Activated CD8-positive, alpha-beta memory T cell treated with anti-CD3 and anti-CD28 coated beads for 4 hours (primary cell): ENCODE measurements around the gene NT5DC4.

Experiments
- DNase-seq, 2 donors: peaks; one replicate each; pipeline ENCODE4 v3.0.0-alpha.2; 2020; ENCODE audit warnings: low read depth in 2 of 2

The NT5DC4 gene

DNA sequence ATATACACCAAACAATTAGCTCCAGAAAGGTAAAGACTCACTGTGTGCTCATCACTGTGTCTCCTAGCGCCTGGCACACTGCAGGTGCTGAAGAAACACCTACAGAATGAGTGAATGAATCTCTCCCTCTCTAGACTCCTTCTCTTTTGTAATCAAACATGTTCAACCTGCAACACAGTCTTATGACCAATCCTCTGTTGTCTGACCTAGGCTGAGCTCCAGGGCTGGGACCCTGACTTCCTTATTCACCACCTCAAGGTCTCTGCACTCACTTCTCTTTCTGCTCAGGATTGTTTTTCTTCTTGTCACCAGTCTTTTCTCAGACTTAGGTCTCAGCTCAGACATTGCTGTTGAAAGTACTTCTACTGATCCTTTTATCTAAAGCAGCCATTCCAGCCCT, 33.7 kb downstream of the NT5DC4 start:
- DNase-seq, result no peak

DNA sequence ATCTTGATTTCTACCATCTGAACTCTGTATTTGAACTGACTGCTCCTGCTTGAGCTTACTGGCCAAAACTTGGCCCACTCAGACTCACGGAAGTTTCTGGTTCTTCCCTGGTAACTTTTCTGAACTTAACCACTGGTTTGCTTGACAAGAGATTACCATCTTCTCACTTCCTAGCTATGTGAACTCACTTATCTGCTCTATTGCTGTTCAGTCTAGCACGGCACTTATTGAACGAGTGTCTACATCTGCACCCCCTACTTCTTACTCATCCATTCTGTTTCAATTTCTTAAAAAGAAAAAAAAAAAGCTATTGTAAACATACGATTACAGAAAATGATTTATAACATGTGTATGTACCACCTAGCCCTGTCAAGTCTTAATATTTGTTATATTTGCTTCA, 34.6 kb downstream of the NT5DC4 start:
- no peak for DNase-seq

DNA sequence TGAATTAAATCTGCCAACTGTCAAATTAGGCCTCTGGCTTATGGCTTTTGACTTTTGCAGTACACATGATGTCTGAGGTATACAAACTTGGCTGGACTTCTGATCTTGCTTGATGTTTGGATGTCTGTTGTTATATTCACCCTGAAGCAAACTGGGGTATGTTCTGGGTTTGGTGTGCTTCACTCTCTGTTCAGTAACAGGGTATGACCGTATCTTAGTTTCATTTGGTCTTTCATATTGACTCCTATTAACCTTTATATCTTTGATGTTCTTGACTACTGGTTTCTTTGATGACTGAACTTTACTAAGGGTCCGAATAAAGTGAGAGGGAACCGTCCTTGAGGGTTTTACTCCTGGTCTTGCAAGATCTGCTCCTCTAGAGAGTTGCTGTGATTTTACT, 35.4 kb downstream of the NT5DC4 start:
- DNase-seq, result no peak

DNA sequence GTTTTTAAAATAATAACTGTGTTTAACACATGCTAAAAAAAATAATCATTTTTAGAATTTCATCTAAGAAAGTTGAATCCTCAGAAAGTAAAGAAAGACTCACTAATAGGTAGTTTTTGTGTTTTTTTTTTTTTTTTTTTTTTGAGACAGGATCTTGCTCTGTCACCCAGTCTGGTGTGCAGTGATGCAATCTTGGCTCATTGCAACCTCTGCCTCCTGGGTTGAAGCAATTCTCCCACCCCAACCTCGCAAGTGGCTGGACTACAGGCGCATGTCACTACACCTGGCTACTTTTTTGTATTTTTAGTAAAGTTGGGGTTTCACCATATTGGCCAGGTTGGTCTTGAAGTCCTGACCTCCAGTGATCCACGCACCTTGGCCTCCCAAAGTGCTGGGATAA, 36.4 kb downstream of the NT5DC4 start:
- DNase-seq, result no peak

DNA sequence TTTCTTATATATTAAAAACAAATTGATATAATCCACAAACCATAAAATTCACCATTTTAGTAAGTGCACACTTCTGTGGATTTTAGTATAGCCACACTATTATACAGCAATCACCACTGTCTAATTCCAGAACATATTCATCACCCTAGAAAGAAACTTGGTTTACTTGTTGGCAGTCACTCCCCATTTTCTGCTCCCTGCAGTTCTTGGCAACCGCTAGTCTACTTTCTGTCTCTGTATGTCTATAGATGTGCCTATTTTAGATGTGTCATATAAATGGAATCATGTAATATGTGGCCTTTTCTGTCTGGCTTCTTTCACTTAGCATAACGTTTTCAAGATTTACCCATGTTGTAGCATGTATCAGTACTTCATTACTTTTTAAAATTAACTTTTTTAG, 37.9 kb downstream of the NT5DC4 start:
- no peak for DNase-seq

DNA sequence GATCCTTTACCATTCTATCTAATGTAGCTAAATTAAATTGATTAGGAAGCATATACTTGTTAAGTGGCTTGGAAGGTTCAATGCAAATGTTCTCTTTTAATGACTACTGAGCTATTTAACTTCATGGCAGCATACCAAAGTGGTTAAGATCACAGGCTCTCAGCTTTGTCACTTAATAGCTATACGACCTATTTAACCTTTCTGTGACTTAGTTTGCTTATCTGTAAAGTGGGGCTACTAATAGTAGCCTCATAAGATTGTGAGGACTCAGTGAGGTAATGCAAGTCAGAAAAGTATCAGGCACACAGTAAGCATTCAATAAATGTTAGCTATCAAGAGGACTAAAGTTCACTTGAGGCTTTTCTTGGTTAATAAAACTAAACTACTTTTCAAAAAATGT, 39.3 kb downstream of the NT5DC4 start:
- DNase-seq, result no peak

DNA sequence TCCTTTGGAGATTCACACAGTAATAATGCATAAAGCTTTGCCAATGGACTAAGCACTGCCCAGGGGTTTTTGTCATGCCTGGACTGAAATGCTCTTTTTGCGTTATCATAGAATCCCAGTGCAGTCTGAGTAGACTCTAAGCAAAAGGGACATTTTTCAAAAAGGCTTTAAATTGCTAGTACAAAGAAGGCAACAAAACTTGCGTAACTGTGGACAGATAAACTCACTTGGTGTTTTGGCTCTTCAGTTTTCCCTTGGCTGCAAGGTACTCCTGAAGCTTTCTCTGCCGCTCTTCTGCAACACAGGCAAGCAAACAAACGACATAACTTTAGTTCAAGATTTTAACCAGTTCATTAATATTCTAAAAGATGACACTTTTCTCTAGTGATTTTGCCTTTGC, 41.5 kb downstream of the NT5DC4 start:
- no peak for DNase-seq

DNA sequence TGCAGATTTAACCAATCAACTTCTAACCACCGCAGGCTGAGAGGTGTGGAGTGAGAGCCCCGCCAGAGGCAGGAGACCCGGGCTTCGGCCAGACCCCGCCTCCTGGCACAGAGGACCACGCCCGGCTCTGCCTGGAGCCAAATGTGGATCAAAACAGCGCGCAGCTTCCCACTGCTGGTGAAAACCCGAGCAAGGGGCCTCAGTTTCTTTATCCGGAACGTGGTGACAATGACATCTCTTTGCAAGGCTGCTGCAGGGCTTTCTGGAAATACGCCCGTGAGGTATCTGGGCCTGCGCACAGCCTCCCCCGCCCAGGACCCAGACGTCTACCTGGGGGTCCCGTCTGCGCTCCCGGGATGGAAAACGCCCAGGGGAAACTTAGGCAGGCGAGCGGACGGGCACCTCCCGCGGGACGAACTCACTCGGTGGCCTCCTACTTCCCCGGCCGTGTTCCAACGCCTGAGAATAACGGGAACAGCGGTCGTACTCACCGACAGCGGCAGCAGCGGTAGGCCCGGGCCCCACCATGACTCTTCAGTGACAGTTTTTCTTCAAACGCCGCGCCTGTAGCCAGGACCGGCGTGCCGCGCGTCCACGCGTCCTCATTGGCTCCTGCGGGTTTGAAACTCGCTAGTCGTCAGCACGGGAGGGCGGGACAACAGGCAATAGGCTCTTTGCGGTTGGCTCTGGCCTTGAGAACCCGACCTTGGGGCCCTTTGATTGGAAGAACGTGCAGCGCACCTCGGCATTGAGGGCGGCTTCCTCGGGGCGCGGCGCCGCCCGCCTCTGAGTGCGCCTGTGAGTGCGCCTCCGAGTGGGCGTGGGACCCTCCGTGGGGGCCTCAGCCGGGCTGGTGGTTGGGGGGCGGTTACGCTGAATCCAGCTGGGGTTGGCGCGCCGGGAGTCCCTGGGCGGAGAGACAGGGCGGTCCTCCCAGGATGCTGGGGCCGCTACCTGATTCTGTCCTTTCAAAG, 43.5 kb downstream of the NT5DC4 start, which contains the start of gene CKAP2L:
Gene CKAP2L (minus strand): TSS at position 539 of the 974 bp plus-strand sequence. CDS start 11 bp downstream, at position 528.
- peak; percentile 90 to 93 for DNase-seq

DNA sequence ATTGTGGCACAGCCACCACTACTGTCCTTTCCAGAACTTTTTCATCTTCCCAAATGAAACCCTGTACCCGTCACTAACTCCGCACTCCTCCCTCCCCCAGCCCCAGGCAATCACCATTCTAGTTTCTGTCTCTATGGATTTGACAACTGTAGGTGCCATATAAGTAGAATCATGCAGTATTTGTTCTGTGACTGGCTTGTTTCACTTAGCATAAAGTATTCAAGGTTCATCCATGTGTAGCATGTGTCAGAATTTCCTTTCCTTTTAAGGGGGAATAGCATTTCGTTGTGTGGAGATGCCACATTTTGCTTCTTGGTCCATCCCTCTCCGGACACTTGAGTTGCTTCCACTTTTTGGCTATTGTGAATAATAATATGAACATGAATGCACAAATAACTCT, 44.4 kb downstream of the NT5DC4 start:
- DNase-seq, result no peak

DNA sequence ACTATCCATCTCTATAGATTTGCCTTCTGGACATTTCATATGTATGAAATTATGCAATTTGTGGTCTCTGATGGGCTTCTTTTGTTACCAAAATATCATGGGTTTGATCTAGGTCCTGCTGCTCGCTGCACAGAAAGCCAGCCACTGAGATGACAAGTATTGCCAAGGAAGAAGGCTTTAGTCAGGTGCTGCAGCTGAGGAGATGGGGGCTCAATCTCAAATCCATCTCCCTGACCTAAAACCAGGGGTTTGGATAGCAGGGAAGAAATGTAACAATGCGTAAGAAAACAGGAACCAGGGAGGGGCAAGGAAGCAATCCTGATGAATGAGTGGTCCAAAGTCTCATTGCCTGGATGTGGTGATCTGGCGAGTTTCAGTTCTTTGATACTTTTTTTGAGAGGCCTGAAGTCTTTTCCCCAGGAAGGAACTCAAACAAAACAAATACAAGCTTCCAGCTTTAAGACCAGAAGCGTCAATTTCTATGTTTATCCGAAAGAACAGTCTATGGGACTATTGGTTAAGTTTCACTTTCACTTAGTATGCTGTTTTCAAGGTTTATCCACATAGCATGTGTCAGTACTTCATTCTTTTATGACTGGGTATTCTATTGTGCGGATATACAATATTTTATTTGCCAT, 47.0 kb downstream of the NT5DC4 start:
- DNase-seq, result no peak

DNA sequence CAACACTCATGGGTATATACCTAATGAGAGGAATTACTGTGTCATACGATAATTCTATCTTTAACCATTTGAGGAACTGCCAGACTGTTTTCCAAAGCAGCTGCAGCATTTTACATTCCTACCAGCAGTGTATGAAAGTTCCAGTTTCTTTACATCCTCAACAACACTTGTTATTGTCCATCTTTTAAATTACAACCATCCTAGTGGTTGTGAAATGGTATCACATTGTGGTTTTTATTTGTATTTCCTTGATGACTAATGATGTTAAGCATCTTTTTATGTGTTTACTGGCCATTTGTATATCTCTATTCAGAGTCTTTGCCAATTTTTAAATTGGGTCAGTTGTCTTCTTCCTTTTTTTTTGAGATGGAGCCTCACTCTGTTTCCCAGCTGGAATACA, 47.6 kb downstream of the NT5DC4 start:
- DNase-seq, result no peak

DNA sequence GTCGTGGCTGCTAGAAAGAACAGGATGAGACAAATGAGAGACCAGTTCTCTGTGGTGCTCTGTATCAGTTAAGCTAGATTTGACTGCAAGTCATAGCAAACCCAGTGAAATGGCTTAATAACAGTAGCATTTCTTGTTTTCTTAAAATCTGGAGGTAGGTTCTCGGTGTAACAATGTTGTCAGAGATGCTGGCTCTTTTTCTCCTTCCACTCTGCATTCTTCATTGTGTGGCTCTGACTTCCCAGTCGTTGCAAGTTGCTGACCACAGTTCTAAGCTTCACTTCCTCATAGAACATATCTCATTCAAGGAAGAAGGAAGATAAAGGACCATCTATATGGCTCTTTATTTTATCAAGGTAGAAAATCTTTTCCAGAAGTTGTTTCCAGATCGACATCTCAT, 51.5 kb downstream of the NT5DC4 start:
- no peak for DNase-seq

DNA sequence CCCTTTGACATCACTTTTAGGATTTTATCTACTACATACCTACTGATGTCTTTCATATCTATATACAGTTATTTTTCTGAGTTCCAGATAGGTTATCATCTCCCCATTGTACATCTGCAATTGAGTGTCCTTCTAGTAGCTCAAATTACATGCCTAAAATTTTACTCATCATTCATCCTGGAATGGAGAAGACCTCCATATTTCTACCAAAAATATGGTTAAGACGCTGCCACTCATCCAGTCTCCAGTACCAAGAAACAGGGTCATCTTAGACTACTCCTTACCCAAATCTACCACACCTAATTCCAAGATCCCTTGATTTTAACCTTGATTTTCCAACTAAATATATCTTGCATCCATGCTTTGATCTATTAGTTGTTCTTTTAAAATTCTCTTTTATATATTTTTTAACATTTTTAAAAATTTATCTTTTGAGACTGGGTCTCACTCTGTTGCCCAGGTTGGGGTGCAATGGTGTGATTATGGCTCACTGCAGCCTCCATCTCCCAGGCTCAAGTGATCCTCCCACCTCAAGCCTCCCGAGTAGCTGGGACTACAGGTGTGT, 52.2 kb downstream of the NT5DC4 start:
- no peak for DNase-seq

DNA sequence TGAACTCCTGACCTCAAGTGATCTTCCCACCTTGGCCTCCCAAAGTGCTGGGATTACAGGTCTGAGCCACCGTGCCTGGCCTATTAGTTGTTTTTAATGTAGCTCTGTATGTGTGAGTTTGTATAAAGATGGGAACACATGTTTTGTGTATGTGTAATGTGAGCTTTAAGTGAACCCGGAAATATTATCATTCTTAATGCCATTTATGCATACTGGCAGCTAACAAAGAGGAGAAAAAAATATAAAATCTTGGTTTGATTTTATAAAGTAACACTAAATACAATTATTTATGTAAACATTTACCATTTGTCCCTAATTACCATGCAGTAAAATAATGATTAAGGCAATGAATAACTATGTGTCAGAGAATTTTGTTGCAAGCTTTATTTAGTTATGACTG, 52.7 kb downstream of the NT5DC4 start:
- no peak for DNase-seq

DNA sequence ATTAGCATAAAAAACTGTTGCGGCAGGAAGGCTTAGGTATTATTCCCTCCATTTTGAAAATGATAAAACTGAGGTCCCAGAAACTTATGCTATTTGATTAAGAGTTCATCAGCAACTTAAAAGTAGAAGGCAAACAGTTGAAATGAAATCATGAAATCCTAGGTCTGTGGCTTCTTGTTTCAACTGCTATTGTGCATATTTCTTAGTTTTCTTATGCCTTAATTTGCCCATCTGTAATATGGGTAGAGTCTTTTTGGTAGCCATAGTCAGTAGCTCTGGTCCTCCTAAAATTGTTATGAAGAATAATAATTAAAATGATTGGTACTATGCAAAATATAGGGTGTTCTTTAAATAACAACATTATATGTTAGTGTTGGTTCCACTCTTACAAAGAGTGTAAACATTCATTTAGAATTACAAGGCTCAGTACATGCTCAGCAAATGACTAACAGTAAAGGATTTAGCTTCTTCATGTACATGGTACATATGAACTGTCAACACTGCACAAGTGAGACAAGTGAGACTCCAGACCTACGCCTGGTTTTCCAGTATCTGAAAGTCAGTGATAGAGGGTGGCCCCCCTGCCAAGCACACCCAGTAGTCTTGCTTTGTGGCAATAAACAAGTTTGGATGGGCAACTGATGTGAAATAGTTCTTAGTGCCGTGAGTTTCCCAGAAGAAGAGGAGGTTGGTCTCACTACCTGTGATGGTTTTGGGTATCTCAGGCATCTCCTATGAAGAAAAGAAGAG, 53.9 kb downstream of the NT5DC4 start:
- no peak for DNase-seq

DNA sequence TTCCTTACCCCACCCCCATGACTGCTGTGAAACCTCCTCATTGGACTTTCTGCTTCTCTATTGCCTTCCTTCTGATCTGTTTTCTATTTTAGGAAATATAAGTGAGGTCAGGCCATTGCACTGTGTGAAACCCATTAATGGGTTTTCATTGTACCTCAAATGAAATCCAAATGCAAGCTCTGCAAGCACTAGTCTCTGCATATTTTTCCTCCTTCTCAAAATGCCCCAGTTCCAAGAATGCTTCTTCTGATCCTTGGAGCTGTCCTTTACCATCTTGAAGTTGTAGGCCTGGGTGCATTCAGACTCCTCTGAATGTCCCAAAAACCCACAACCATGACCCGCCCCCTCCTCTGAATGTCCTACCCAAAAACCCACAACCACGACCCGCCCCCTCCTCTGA, 55.3 kb downstream of the NT5DC4 start:
- no peak for DNase-seq

DNA sequence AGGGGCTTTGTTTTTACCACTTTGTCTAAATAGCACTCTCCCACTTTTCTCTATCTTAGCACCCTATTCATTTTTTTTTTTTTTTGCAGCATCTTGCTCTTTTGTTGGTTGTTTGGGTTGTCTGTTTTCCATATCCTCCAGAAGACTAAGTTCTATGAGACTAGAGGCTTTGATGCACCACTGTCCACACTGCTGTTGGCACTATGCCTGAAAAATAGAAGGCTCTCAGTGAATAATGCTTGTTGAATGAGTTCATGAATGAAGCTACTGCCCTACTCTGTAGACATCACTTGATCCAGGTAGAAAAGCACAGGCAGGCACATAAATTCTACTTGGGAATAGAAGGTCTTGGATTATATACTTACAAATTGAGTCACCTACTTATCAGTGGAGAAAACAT, 56.2 kb downstream of the NT5DC4 start:
- DNase-seq, result no peak

DNA sequence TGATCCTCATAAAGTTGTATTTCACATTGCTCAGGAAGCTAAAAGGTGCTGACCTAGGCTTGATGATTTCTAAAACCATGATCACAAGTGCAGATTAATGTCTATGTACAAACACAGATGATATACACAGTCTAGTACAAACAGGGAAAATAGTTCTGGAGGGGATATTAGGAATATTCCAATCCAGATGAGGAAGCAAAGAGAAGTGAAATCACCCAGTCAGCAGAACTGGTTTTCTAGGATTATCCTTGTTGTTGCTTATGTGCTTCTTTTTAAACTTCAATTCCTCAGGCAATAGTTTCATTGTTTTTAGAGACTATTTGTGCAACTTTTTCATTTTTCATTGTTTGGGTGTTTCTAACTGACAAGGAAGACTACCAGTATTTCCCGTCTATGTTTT, 58.8 kb downstream of the NT5DC4 start:
- no peak for DNase-seq

DNA sequence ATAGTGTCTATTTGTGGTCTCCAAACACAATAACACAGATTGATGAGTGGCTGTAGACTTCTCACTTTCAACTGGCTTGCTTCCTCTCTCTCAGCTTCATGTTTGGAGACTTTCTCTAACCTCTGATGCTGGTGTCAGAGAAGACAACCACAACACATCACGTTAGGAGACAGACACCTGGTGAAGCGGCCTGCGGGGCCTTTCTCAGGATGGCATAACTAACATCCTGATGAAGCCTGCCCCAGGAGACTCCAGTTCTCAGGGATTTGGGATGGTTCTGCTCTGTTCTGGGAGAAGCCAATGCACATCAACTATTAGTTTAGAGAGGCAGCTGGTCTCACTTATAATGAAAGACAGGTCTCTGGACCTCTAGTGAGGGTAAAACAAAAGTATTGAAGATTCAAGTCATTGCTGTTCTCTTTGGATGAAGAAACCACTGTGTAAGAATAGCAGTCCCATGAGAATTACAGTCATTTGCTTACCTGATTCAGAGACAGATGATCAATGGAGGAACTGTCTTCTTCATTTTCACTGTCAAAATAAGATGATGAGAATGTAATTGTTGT, 61.5 kb downstream of the NT5DC4 start:
- no peak for DNase-seq

DNA sequence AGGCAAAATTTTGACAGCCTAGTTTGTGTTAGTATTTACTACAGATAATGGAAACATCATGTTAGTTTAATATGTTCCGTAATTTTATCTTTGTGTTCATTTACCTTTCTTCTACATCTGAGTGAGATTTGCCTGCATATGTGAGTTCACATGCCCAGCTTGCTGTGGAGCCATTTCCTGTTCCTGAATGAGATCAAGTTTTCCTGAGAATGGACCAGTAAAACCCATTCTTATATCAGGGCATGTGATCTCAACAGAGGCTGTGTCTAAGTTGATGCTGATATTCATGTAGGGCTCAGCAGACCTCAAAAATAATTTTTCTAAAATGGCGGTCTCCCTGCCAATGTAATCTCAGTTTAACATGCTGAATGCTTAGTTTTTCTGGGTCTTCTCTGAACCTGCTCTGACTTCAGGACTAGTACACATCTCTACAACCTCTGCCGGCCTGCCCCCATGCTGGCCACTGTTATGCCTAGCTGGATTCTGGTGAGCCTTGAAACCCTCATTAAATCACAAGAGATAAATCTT, 62.4 kb downstream of the NT5DC4 start:
- no peak for DNase-seq
